GM19452 (cell line): ENCODE results near the gene SP7.
"Not testable (repeated sequence)": the region's sequence is repeated elsewhere in the genome, so short reads cannot be mapped to it uniquely, and the experiment has no call there.

Experiments
- ATAC-seq: cut with Tn5 transposase; IDR thresholded peaks from one replicate; pipeline ENCODE4 v1.9.1; 2021; ENCODE audit not compliant: unreplicated experiment

SP7 gene

GRCh38 chr12:53324113-53324778, 11.9 kb downstream of the SP7 start:
- no peak for ATAC-seq

DNA sequence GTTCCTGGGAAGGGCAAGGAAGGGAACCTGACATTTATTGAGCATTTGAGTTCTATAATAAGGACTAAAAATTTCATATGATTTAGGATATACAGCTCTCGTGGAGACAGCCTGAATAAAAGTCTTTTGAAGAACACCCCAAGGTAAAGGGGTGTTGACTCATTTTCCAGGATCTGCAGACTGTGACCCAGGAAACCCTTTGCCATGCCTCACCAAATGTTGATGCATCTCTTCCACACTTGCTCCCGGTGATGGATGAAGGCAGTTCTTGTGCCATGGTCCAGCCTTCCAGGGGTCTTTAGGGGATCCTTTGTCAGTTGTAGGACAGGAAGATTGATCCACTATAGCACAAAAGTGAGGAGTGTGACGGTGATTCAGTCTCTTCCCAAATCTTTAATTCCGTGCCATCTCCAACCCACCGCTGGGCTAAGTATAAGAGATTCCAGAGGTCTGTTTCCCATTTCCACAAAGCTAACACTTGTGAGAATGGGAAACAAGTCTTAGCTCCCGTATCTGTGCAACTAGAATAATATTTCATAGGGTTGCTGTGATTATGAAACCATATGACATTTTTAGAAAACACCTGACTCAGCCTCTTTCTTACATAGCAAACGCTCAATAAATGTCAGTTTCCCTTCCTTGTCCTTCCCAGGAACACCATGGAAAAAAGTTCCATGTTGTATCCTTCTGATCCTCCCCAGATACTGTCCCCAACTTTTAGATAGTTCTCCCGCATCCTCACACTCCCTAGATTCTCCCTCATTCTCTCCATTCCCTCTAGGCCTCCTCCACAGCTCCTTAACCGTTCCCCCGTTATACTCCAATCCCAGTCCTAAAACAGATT, 15.6 kb downstream of the SP7 start:
- ATAC-seq: no peak

GRCh38 chr12:53313996-53314395, 22.2 kb downstream of the SP7 start:
- no peak for ATAC-seq

- no peak for ATAC-seq
Measured at GRCh38 chr12:53308276-53308675, 27.9 kb downstream of the SP7 start.

DNA sequence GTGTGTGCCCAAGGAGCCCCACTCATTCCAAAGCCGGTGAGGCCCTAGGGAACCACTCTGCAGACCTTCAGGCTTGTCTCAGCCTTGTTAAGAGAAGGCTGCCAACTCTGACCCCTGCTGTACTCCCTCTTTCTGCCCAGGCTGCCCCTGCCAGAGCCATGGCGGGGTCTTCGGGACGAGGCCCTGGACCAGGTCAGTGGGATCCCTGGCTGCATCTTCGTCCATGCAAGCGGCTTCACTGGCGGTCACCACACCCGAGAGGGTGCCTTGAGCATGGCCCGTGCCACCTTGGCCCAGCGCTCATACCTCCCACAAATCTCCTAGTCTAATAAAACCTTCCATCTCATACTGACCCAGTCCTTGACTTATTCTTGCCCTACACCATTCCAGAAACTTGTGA, 29.3 kb downstream of the SP7 start:
- no peak for ATAC-seq

DNA sequence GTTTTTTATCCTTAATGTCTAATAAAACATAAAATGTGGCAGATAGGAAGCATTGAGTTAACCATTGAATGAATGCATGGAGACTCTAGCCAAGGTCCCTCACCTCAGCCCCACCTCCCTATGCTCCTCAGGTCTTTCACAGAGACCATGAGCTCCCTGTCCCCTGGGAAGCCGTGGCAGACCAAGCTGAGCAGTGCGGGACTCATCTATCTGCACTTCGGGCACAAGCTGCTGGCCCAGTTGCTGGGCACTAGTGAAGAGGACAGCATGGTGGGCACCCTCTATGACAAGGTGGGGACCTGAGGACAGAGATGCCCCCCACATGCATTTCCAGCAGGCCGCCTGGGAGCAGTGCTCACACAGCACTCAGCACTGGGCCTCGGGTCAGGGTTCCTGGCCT, 33.3 kb downstream of the SP7 start:
- no peak for ATAC-seq

DNA sequence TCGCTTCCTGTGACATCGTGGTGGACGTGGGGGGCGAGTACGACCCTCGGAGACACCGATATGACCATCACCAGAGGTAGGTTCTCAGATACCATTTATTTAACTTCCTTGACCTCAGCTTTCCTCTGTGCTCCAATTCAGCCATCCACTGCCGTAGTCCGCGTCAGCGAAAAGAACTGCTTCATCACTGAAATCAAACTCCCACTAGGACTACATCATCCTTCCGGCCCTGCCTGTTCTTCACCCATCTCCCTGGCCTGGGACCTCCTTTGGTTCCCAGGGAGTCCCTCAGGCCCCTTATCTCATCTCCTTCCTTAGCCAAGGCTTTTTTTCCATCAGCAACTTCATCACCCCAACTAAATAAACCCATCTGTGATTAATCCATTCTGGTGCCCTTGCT, 36.0 kb downstream of the SP7 start:
- no peak for ATAC-seq

DNA sequence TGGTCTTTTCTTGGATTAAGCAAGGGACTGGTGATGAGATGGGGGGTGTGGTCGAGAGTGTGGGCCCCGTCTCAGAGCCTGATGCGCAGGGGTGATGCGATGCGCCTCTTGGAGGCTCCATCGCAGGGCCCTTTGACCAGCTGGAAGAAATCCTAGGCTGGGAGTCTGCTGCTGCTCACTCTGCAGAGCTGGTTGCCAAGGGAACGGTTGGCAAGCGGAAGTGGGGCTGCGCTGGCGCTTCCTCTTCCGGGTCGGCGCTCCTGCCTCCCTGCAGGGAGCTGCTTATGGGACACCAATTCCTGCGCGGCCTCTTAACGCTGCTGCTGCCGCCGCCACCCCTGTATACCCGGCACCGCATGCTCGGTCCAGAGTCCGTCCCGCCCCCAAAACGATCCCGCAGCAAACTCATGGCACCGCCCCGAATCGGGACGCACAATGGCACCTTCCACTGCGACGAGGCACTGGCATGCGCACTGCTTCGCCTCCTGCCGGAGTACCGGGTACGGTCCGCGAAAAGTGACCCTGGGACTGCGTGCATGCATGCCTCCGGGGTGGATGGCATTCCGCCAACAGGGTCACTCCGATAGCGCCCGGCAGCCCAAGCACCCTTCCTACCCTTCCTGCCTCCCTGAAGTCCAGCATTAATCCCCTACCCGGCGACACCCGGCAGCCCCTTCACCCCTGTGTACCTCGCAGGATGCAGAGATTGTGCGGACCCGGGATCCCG, 36.5 kb downstream of the SP7 start, which contains the start of gene MYG1:
Gene MYG1, plus strand, starts transcription at position 242 of the 727 bp plus-strand sequence. Its CDS starts 43 bp downstream, at position 285.
- peak; percentile 77 for ATAC-seq

- no peak for ATAC-seq
Measured at GRCh38 chr12:53299101-53299453, 37.1 kb downstream of the SP7 start.

DNA sequence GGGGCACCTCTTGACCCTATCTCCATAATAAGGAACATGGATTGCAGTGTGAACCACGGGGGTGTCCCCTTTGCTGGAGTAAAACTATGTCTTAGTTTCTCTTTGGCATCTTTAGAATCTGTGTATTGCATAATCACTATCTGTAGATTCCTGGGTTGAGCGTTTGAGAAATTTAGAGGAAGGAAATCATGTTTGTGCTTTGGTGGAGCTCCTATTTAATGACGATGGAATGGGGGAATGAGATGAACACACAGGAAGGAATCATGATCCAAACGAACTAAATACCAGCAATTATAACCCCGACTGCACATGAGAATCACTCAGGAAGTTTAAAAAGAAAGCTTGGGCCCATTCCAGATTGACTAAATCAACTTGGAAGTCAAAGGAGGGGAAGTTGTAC, 38.0 kb downstream of the SP7 start:
- ATAC-seq: no peak

DNA sequence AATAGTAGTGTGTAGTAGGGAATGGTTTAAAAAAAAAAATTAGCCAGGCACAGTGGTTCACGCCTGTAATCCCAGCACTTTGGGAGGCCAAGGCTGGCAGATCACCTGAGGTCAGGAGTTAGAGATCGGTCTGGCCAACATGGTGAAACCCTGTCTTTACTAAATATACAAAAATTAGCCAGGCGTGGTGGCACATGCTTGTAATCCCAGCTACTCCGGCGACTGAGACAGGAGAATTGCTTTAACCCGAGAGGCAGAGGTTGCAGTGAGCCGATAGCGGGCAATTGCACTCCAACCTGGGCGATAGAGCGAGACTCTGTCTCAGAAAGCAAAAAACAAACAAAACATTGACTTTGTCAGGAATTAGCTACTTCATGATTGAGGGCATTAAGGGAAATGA, 39.0 kb downstream of the SP7 start:
- not testable (repeated sequence) for ATAC-seq

DNA sequence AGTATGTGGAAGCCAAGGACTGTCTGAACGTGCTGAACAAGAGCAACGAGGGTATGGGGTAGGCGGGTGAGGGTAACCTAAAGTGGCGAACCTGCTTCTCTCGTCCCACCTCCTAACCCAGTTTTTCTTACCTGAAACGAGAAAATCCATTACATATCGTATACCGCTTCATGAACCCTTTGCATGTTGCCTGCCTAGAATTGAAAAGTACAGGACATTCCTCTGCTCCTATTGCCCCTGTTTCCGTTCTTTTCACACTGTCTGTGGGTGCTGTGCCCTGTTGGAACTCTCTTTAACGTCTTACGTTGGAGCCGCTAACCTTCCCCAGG, 40.3 kb downstream of the SP7 start:
- ATAC-seq: no peak

DNA sequence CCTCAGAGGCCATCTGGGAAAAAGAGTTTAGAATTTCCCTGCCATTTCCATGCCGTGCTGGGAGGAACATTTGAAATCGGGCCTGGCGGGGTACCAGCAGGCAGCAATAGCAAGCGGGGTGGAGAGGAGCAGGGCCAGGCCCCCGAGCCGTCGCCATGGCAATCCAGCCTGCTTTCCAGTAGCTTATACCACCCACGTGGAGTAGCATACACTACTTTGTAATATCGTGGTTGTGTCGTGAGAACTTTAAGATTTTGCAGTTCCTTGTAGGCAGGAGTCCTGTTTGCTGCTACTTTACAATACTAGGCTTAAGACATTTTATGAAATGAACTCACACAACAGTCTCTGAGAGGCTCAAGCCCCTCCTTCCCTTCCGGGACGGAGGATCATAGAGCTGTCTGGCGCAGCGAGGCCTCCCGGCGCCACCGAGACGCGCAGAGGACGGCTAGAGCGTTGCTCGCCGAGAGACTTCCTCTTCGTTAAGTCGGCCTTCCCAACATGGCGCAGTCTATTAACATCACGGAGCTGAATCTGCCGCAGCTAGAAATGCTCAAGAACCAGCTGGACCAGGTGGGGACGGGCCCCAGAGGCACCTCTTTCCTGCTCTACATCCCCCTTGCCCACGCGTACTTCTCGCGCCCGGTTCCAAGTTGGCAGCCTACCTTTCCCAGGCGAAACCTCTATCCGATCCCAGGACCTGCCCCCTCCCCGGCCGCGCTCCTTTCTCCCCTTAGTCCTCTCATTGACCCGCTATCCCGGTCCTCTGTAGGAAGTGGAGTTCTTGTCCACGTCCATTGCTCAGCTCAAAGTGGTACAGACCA, 40.9 kb downstream of the SP7 start, which contains the start of gene PFDN5:
Gene PFDN5, plus strand, starts transcription at position 473 of the 821 bp plus-strand sequence. Its CDS starts 26 bp downstream, at position 499.
- ATAC-seq: peak; percentile 90

DNA sequence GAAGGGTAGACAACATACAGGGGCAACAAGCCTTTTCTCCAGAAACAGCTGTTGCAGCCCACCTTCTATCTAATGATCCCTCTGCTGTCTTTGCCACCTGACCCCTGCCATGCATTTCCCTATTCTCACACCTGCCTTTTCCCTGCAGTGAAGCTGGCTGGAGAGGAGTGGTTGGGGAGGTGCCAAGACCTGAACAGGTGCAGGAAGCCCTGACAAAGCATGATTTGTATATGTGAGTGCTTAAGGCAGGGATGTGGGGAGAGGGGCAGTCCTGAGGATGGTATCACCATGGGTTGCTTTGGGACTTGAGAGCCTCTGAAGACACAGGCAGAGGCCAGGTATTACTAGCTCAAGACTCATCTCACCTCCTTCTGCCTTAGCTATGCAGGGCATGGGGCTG, 43.7 kb downstream of the SP7 start:
- no peak for ATAC-seq

DNA sequence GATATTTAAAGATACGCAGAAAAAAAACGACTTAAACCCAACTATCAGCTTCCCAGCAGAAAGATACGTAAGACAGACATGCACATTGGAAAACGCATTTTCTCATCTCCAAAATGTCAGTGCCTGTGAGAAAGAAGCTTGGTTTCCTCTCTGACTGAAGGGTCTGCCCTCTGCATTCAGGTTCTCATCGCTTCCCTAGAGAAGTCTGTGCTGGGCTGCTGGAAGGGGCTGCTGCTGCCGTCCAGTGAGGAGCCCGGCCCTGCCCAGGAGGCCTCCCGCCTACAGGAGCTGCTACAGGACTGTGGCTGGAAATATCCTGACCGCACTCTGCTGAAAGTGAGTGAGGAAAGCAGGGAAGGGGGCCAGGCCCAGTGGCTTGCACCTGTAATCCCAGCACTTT, 45.5 kb downstream of the SP7 start:
- ATAC-seq: no peak

DNA sequence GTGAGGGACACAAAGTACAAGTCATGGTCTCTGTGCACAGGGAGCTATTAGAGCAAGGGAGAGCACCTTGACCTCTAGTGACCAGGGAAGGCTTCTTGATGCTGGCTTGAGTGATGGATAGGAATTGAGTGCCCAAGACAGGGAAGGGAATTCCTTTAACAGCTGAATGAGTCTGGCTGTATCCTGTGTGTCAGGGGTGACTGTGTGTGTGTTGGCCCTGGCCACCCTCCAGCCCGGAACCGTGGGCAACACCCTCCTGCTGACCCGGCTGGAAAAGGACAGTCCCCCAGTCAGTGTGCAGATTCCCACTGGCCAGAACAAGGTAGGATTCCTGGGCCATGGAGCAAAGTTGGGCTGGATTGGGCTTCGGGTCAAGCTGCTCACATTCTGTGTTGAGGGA, 46.3 kb downstream of the SP7 start:
- ATAC-seq: no peak

DNA sequence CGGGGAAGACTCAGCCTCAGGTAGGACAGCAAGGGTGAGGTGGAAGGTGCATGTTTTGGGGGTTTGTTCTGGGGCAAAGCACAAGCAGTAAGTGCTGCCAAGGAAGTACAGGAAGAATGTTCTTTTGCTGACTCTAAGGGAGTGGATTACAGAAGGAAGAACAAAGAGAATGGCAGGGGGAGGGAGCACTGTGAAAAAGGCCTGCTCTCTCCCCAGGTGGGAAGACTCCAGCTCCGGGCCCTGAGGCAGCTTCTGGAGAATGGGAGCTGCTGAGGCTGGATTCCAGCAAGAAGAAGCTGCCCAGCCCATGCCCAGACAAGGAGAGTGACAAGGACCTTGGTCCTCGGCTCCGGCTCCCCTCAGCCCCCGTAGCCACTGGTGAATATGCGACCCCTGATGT, 47.8 kb downstream of the SP7 start:
- no peak for ATAC-seq

DNA sequence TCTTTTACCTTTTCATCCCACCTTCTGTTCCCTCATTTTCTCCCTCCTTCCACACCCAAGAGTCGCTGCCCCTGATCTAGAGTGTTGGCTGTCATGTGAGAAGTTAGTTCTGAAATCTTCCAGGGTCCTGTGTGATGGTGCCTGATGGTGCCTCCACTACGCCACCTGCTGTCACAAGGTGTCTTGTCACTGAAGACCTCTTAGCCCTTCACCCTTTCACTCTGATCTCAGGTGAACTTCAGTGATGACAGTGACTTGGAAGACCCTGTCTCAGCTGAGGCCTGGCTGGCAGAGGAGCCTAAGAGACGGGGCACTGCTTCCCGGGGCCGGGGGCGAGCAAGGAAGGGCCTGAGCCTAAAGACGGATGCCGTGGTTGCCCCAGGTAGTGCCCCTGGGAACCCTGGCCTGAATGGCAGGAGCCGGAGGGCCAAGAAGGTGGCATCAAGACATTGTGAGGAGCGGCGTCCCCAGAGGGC, 48.4 kb downstream of the SP7 start:
- no peak for ATAC-seq

- ATAC-seq: no peak
Measured at GRCh38 chr12:53286448-53286847, 49.7 kb downstream of the SP7 start.

DNA sequence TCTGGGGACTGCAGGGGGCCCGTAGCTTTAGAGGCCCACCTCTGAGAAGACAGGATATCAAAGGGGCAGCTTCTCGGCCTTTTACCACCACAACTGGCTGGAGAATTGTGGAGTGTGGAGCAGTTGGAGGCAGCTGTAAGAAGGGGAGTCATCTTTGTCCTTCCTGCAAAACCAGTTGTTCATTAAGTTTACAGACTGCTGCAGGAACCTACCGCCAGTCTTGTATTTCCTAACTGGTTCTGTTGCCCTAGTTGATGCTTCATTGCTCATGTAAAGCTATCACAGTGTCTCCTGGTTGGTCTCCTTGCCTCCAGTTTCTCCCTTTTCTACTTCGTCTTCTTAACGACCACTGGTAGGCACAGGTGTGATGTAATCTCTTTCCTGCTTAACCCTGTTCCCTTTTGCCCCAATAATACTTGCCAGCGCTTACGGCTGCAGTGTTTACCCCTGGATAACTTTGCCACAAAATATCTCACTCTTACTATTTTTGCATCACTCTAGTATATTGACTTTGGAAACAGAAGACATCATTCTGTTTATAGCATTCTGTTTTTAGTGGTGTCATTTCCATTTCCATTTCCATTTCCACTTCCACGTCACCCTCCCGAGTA, 56.2 kb downstream of the SP7 start:
- ATAC-seq: no peak
